Coronary artery (tissue), 2 donors: Measurements from ENCODE around the gene CCDC182.

Experiments
- DNase-seq: peaks from one replicate; pipeline ENCODE4 v3.0.0-alpha.2; 2017; ENCODE audit warnings: low spot score
- H3K27ac ChIP-seq, 2 donors: fragments of 200-600 bp; sonication (generic); one replicate each; pipeline ENCODE4 v1.5.1; 2016 to 2019
- H3K4me3 ChIP-seq: fragments of 200-600 bp; sonication (generic); 2 replicates; pipeline ENCODE4 v1.5.1; 2016; ENCODE audit warnings: mild to moderate bottlenecking, moderate library complexity
- CTCF ChIP-seq: fragments of 200-600 bp; sonication (generic); IDR thresholded peaks from one replicate; pipeline ENCODE4 v1.5.1; 2019; ENCODE audit warnings: antibody characterized with exemption

CCDC182 gene

GRCh38 chr17:57782062-57782490 lies 37.0 kb upstream of the CCDC182 start:
- no peak for DNase-seq
- Histone ChIP-seq H3K27ac (no peak overlapping the region), H3K4me3 (no peak overlapping the region)
- TF ChIP-seq CTCF = no peak

GRCh38 chr17:57781386-57782061 lies 36.4 kb upstream of the CCDC182 start:
- no peak for TF ChIP-seq CTCF
- DNase-seq = no peak
- Histone ChIP-seq H3K27ac (no peak overlapping the region), H3K4me3 (no peak overlapping the region)

GRCh38 chr17:57779706-57780105 lies 34.6 kb upstream of the CCDC182 start:
- TF ChIP-seq CTCF = no peak
- Histone ChIP-seq H3K27ac (no peak overlapping the region), H3K4me3 (no peak overlapping the region)
- no peak for DNase-seq

- no peak for TF ChIP-seq CTCF
- DNase-seq = no peak
These were observed 33.2 kb upstream of the CCDC182 start for GRCh38 chr17:57778306-57778705.

GRCh38 chr17:57776366-57776765 lies 31.3 kb upstream of the CCDC182 start:
- no peak for TF ChIP-seq CTCF
- Histone ChIP-seq H3K27ac (no peak overlapping the region), H3K4me3 (no peak overlapping the region)
- DNase-seq = no peak

More at GRCh38 chr17:57778306-57778705, 33.2 kb upstream of the CCDC182 start:
- H3K27ac ChIP-seq = no peak overlapping the region
- no peak overlapping the region for H3K4me3 ChIP-seq

- Histone ChIP-seq H3K27ac (no peak overlapping the region), H3K4me3 (no peak overlapping the region)
- TF ChIP-seq CTCF = no peak
- no peak for DNase-seq
These were observed 29.8 kb upstream of the CCDC182 start for GRCh38 chr17:57774872-57775271.

- no peak for DNase-seq
- Histone ChIP-seq H3K27ac (no peak overlapping the region), H3K4me3 (no peak overlapping the region)
- no peak for TF ChIP-seq CTCF
These were observed 28.5 kb upstream of the CCDC182 start for GRCh38 chr17:57773557-57773956.
